Choroid plexus epithelial cell (primary cell): ENCODE results near the gene CD38.

Experiments used
- DNase-seq: peaks from one replicate; pipeline ENCODE4 v3.0.0-alpha.2; 2010; ENCODE audit warnings: low read depth
- H3K4me3 ChIP-seq: 2 replicates; pipeline ENCODE4 v1.5.1; 2011; ENCODE audit warnings: low read depth, mild to moderate bottlenecking, control low read depth, low read length, moderate library complexity
- TF ChIP-seq, protein P1 (sequence below): conservative IDR thresholded peaks from 2 replicates; pipeline ENCODE4 v1.5.1; 2011; ENCODE audit warnings: low read depth, mild to moderate bottlenecking, control low read depth, inconsistent platforms, low read length, moderate library complexity

The CD38 gene

DNA sequence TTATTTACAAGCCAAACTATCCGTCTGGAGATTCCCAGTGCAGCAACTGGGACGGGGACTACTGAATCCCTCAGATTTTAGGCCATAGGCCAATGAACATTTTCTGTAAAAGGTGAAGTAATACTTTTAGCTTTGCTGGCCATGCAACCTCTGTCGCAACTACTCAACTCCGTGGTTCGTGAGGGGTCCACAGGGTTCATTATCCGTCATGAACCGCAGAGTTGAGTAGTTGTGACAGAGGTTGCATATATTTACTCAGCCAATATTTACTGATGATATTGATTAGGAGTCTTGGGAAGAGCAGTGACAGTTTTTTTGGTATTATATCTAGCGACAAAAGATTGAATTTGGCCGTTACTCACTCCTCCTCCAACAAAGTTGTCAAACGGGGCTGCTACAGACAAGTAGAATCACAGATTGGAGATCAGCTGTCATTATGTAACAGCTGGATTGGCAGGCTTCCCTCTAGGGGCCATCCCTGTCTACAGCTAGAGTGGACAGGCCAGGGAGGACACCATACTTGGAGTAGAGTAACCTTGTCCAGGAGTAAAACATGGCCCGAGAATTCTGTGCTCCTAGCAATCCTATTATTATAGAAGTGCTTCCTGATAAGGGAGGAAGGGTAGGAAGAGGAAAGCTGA is 37.2 kb upstream of the CD38 start:
- DNase-seq = no peak
- TF ChIP-seq, protein P1, sequence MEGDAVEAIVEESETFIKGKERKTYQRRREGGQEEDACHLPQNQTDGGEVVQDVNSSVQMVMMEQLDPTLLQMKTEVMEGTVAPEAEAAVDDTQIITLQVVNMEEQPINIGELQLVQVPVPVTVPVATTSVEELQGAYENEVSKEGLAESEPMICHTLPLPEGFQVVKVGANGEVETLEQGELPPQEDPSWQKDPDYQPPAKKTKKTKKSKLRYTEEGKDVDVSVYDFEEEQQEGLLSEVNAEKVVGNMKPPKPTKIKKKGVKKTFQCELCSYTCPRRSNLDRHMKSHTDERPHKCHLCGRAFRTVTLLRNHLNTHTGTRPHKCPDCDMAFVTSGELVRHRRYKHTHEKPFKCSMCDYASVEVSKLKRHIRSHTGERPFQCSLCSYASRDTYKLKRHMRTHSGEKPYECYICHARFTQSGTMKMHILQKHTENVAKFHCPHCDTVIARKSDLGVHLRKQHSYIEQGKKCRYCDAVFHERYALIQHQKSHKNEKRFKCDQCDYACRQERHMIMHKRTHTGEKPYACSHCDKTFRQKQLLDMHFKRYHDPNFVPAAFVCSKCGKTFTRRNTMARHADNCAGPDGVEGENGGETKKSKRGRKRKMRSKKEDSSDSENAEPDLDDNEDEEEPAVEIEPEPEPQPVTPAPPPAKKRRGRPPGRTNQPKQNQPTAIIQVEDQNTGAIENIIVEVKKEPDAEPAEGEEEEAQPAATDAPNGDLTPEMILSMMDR = no peak
- H3K4me3 ChIP-seq = no peak overlapping the region

DNA sequence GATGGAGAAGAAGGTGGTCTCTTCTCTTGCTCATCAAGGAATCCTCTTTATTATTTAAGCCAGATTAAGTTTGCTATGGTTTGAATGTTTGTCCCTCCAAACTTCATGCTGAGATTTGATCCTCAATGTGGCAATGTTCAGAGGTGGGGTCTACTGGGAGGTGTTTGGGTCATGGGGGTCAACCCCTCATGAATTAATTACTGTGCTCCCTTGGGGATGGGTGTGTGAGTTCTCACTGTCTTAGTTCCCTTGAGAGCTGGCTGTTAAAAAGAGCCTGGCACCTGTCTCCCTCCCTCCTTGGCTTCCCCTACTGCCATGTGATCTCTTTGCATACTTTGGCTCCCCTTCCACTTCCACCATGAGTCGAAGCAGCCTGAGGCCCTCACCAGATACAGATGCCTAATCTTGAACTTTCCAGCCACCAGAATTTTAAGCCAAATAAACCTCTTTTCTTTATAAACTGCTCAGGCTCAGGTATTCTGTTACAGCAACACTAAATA is 36.0 kb upstream of the CD38 start:
- DNase-seq = no peak
- TF ChIP-seq, protein P1 = no peak
- H3K4me3 ChIP-seq = no peak overlapping the region

DNA sequence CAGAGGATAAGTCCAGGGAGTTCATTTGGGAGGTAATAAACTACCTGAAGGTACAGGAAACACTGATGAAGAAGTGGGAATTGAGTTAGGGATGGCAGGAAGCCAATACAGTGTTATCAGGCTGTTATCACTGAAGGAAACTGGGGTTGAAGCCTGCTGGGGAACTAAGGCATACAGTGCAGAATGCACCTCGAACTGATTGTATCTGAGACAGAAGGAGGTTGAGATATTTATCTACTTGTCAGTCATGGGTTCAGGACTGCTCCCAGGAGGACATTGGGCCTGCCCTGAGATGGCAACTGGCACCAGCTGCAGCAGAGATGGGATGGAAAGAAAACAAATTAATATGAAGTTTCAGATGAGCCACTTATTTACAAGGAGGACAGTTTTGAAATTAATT is 35.5 kb upstream of the CD38 start:
- no peak overlapping the region for H3K4me3 ChIP-seq
- no peak for DNase-seq
- TF ChIP-seq, protein P1 = no peak

DNA sequence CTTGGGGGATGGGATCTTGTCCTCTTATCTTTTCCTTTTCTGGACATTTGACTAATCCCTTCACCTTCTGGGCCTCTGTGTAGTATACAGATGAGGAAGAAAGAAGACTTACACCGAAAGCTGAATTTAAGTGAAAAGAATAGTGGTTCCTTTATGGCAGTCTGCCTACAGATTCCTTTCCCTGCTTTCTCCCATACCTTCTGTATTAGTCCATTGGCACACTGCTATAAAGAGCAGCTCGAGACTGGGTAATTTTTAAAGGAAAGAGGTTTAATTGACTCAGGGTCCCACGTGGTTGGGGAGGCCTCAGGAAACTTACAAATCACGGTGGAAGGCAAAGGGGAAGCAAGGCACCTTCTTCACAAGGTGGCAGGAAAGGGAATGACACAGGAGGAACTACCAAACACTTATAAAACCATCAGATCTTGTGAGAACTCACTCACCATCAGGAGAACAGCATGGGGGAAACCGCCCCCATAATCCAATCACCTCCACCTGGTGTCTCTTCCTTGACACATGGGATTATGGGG is 34.0 kb upstream of the CD38 start:
- TF ChIP-seq, protein P1 = no peak
- no peak for DNase-seq
- no peak overlapping the region for H3K4me3 ChIP-seq

DNA sequence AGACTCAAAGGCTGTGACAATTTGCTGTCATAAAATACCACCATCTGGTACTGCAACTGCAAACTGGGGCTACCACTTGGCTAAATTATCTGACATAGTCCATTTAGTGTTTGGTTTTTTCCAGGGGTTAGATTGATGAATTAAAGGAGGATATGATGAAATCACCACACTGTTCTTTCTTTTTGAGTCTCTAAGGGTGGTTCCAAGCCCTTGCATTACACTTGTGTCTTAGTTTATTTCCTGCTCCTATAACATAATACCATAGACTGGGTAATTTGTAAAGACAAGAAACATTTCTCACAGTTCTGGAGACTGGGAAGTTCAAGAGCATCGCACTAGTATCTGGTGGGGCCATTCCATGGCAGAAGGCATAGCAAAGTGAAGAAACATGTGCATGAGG is 32.0 kb upstream of the CD38 start:
- TF ChIP-seq, protein P1 = no peak
- no peak overlapping the region for H3K4me3 ChIP-seq
- no peak for DNase-seq

DNA sequence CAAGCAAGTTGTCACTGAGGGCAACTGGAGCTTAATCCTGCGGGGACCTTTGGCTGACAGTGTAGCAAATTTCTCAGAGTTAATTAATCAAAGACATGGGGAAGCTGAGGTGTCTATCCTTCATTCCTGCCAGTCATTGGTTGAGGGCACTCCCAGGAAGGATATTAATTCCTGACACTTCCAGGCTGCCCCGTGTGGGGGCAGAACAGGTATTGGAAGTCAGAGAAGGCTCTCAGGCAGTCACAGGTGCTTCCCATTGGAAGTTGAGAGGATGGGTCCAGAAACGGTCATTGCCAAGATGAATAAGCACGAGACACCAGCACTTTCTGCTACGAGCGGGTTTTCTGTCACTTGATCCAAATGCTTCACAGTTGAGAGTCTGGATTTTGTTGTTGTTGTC is 29.1 kb upstream of the CD38 start:
- no peak for DNase-seq
- TF ChIP-seq, protein P1 = no peak

DNA sequence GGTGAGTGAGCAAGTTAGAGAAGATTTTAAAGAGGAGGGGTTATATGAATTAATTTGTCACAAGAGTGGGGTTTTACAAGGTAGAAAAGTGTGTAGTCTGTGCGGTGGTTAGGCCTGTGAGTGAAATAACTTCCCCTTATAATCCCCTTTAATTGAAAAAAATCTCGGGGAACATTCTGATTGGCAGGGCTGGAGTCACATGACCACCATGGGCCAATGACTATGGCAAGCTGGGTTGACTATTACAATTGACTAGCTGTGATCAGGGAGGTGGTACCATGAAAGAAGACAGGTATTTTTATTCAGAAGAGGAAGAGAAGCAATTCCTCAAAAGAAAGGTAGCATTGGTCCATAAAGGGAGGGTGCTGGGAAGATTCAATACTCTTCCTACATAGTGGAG is 27.0 kb upstream of the CD38 start:
- TF ChIP-seq, protein P1 = no peak
- DNase-seq = no peak
- H3K4me3 ChIP-seq = no peak overlapping the region

More for the DNA sequence above, 29.1 kb upstream of the CD38 start:
- H3K4me3 ChIP-seq = no peak overlapping the region
